ENCODE measurements around the gene TFCP2L1. TPM values are rescaled to one million over a fixed set of nuclear protein-coding genes. Genes with fewer than 3 reads are reported as not detected.
"Not testable (repeated sequence)": the region's sequence is repeated elsewhere in the genome, so short reads cannot be mapped to it uniquely, and the experiment has no call there.

The TFCP2L1 gene
- total RNA-seq, 1 donor from 2014 or later, result 12.3 TPM

GRCh38 chr2:121281694-121282093, 3.3 kb downstream of the TFCP2L1 start:
- no peak for TF ChIP-seq CTCF (conservative IDR thresholded peaks at IDR 0.05; ENCODE audit: low read depth, low read length)
- peak overlapping the region; percentile 81 for H3K4me3 ChIP-seq (ENCODE audit: low read depth, low read length)
- no peak for DNase-seq (ENCODE audit: low read depth)

- H3K4me3 ChIP-seq (ENCODE audit: low read depth, low read length), result peak overlapping the region; percentile 81
- DNase-seq (ENCODE audit: low read depth), result no peak
- no peak for TF ChIP-seq CTCF (conservative IDR thresholded peaks at IDR 0.05; ENCODE audit: low read depth, low read length)
These were observed 3.9 kb downstream of the TFCP2L1 start for GRCh38 chr2:121281107-121281506.

GRCh38 chr2:121279476-121280220, 5.4 kb downstream of the TFCP2L1 start:
- H3K4me3 ChIP-seq (ENCODE audit: low read depth, low read length), result no peak overlapping the region
- no peak for TF ChIP-seq CTCF (conservative IDR thresholded peaks at IDR 0.05; ENCODE audit: low read depth, low read length)
- DNase-seq (ENCODE audit: low read depth), result no peak

- TF ChIP-seq CTCF (conservative IDR thresholded peaks at IDR 0.05; ENCODE audit: low read depth, low read length), result no peak
- no peak for DNase-seq (ENCODE audit: low read depth)
- no peak overlapping the region for H3K4me3 ChIP-seq (ENCODE audit: low read depth, low read length)
These were observed 8.7 kb downstream of the TFCP2L1 start for GRCh38 chr2:121276341-121276740.

- TF ChIP-seq CTCF (conservative IDR thresholded peaks at IDR 0.05; ENCODE audit: low read depth, low read length), result no peak
- H3K4me3 ChIP-seq (ENCODE audit: low read depth, low read length), result no peak overlapping the region
- DNase-seq (ENCODE audit: low read depth), result no peak
These were observed 11.9 kb downstream of the TFCP2L1 start for GRCh38 chr2:121273116-121273515.

- no peak overlapping the region for H3K4me3 ChIP-seq (ENCODE audit: low read depth, low read length)
- no peak for TF ChIP-seq CTCF (conservative IDR thresholded peaks at IDR 0.05; ENCODE audit: low read depth, low read length)
- DNase-seq (ENCODE audit: low read depth), result no peak
These were observed 12.4 kb downstream of the TFCP2L1 start for GRCh38 chr2:121272596-121272995.

- not testable (repeated sequence) for H3K4me3 ChIP-seq (ENCODE audit: low read depth, low read length); DNase-seq (ENCODE audit: low read depth)
These were observed 15.6 kb downstream of the TFCP2L1 start for GRCh38 chr2:121269436-121269835.
